Natural killer cell (primary cell): ENCODE data around the gene DCAF8. TPM values are rescaled to one million over a fixed set of nuclear protein-coding genes. Genes with fewer than 3 reads are reported as not detected.

Experiments used
- ATAC-seq, 3 donors: fragments of 150-1000 bp in 2 of 3; fragments of 200-7000 bp in 1 of 3; cut with Tn5 transposase; 1 replicate in 1 of 3; 2 replicates in 2 of 3; pipeline ENCODE4 v1.10.0; 2021; ENCODE audit warnings: mild to moderate bottlenecking in 2 of 3, moderate library complexity in 2 of 3
- DNase-seq, 2 donors: peaks; one replicate each; pipeline versions ENCODE4 v3.0.0 to v3.0.0-alpha.2; 2013 to 2021; ENCODE audit warnings: mixed read lengths in 1 of 2
- H3K27ac ChIP-seq: one replicate; pipeline ENCODE4 v1.5.1; 2013; ENCODE audit warnings: mild to moderate bottlenecking, low read length
- H3K27me3 ChIP-seq: one replicate; pipeline ENCODE4 v1.6.1; 2013; ENCODE audit warnings: low read length; ENCODE audit not compliant: control insufficient read depth, insufficient read depth
- H3K36me3 ChIP-seq: one replicate; pipeline ENCODE4 v1.6.1; 2013; ENCODE audit warnings: low read length; ENCODE audit not compliant: control insufficient read depth, insufficient read depth
- H3K4me1 ChIP-seq: one replicate; pipeline ENCODE4 v1.6.1; 2013; ENCODE audit warnings: low read length; ENCODE audit not compliant: control insufficient read depth, insufficient read depth
- H3K4me3 ChIP-seq: one replicate; pipeline ENCODE4 v1.5.1; 2013; ENCODE audit warnings: low read length
- H3K9me3 ChIP-seq: one replicate; pipeline ENCODE4 v1.6.1; 2013; ENCODE audit warnings: low read length; ENCODE audit not compliant: control insufficient read depth, insufficient read depth
- H3K27ac Mint-ChIP-seq, 2 donors: one replicate each; pipeline ENCODE4 v1.8.0; 2022; ENCODE audit warnings: mild to moderate bottlenecking in 2 of 2, mixed read lengths in 2 of 2, moderate library complexity in 1 of 2
- H3K27me3 Mint-ChIP-seq, 2 donors: one replicate each; pipeline ENCODE4 v1.8.0; 2022; ENCODE audit warnings: low read depth in 2 of 2, mixed read lengths in 2 of 2
- H3K36me3 Mint-ChIP-seq: one replicate; pipeline ENCODE4 v1.8.0; 2022; ENCODE audit warnings: mixed read lengths
- H3K4me1 Mint-ChIP-seq, 2 donors: one replicate each; pipeline ENCODE4 v1.8.0; 2022; ENCODE audit warnings: mixed read lengths in 2 of 2
- H3K4me3 Mint-ChIP-seq: one replicate; pipeline ENCODE4 v1.8.0; 2022; ENCODE audit warnings: mild to moderate bottlenecking, moderate library complexity, mixed read lengths
- H3K9me3 Mint-ChIP-seq, 2 donors: one replicate each; pipeline ENCODE4 v1.8.0; 2022; ENCODE audit warnings: mixed read lengths in 2 of 2
- WGBS: methylation state at CpG from one replicate; pipeline ENCODE4 v1.1.7; 2013; ENCODE audit warnings: missing lambda C conversion rate; ENCODE audit not compliant: insufficient coverage; 5-methylcytosine and 5-hydroxymethylcytosine counted together
- intact Hi-C: fragments of 100-400 bp; cut with micrococcal nuclease; formaldehyde crosslinking; loops from one replicate; pipeline ENCODE4 v1.14.2; 2022
- total RNA-seq, 4 donors: library from RNA; stranded (reverse); fragments of 120-200 nt in 1 of 4; gene quantifications; one replicate each; pipeline versions ENCODE4 v1.2.3 to v1.2.4, GENCODE V29; 2013 to 2022
- TF ChIP-seq, protein P1 (sequence below): fragments of 200-600 bp; IDR thresholded peaks from one replicate; pipeline ENCODE4 v1.8.0; 2022; ENCODE audit warnings: antibody characterized with exemption

The DCAF8 gene
- total RNA-seq, 3 donors from 2014 or later (not counting 1 experiment from before 2014, with no cell fraction given) = 189 to 201 (median 189) TPM

DNA sequence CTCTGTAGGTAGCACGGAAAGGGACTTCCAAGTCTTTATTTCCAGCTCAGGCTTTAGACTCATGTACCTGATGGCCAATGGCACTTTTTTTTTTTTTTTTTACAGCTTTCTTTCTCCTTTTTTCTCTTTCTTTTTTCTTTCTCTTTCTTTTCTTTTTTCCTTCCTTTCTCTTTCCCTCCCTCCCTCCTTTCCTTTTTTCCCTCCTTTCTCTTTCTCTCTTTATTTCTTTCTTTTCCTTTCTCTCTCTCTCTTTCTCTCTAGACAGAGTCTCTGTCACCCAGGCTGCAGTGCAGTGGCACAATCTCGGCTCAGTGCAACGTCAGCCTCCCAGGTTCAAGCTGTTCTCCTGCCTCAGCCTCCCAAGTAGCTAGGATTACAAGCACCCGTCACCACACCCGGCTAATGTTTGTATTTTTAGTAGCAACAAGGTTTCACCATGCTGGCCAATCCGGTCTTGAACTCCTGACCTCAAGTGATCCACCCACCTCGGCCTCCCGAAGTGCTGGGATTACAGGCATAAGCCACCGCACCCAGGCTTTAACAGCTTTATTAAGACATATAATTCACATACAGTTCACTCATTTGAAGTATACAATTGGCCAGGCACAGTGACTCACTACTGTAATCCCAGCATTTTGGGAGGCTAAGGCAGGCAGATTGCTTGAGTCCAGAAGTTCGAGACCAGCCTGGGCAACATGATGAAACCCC lies 5.1 kb upstream of the DCAF8 start:
- H3K4me1 Mint-ChIP-seq = peaks cover 0 to 1% of the 10 kb centered on the region in 2 donors
- no peaks in the 10 kb centered on the region for H3K36me3 Mint-ChIP-seq
- 88% methylated on average over 9 of the region's 10 CpGs for WGBS
- no peaks in the 10 kb centered on the region for H3K9me3 ChIP-seq
- no peaks in the 10 kb centered on the region for H3K36me3 ChIP-seq
- TF ChIP-seq, protein P1, sequence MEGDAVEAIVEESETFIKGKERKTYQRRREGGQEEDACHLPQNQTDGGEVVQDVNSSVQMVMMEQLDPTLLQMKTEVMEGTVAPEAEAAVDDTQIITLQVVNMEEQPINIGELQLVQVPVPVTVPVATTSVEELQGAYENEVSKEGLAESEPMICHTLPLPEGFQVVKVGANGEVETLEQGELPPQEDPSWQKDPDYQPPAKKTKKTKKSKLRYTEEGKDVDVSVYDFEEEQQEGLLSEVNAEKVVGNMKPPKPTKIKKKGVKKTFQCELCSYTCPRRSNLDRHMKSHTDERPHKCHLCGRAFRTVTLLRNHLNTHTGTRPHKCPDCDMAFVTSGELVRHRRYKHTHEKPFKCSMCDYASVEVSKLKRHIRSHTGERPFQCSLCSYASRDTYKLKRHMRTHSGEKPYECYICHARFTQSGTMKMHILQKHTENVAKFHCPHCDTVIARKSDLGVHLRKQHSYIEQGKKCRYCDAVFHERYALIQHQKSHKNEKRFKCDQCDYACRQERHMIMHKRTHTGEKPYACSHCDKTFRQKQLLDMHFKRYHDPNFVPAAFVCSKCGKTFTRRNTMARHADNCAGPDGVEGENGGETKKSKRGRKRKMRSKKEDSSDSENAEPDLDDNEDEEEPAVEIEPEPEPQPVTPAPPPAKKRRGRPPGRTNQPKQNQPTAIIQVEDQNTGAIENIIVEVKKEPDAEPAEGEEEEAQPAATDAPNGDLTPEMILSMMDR = no peak
- intact Hi-C loops = no loop called here
- no peak for DNase-seq
- H3K27me3 Mint-ChIP-seq = peaks cover 0 to 4% of the 10 kb centered on the region in 2 donors
- H3K4me3 Mint-ChIP-seq = no peak overlapping the region
- H3K27ac Mint-ChIP-seq = no peak overlapping the region
- H3K27ac ChIP-seq = no peak overlapping the region
- H3K27me3 ChIP-seq = no peaks in the 10 kb centered on the region
- H3K4me1 ChIP-seq = peaks cover 9% of the 10 kb centered on the region
- H3K4me3 ChIP-seq = no peak overlapping the region
- no peak for ATAC-seq
- no peaks in the 10 kb centered on the region for H3K9me3 Mint-ChIP-seq

DNA sequence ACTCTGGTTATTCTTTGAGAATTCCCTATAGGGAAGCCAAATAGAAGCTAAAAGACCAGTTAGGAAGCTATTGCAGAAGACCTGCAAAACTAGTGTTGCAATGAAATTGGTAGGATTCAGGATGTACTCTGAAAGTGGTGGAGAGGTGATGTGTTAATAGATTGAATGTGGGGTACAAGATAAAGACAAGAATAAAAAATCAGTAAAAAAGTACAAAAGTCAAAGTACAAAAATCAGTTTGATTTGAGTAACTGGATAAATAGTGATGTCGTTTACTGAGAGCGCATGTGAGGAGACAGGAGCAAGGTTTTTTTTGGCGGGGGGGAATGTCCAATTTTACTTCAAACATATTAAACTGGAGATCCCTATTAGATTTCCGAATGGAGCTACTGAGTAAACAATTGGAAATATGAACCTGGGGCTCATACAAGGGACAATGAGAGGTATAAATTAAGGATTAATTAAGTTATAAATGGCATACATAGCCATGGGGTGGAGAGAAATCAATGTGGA lies 2.5 kb upstream of the DCAF8 start:
- 100% methylated on average over 4 of the region's 4 CpGs for WGBS
- no peak overlapping the region for H3K27ac ChIP-seq
- TF ChIP-seq, protein P1 = no peak
- no peak for ATAC-seq
- Mint-ChIP-seq H3K36me3 (no peaks in the 10 kb centered on the region), H3K4me1 (peaks cover 18 to 23% of the 10 kb centered on the region in 2 donors), H3K27me3 (peaks cover 0 to 4% of the 10 kb centered on the region in 2 donors), H3K4me3 (no peak overlapping the region), H3K9me3 (no peaks in the 10 kb centered on the region), H3K27ac (no peak overlapping the region)
- no peaks in the 10 kb centered on the region for H3K36me3 ChIP-seq
- no peaks in the 10 kb centered on the region for H3K27me3 ChIP-seq
- H3K4me3 ChIP-seq = no peak overlapping the region
- intact Hi-C loops = loop anchor here (5.0 kb wide), 1 partner anchor 343 kb away; no protein-coding TSS in a partner anchor
- DNase-seq = no peak
- H3K9me3 ChIP-seq = no peaks in the 10 kb centered on the region
- H3K4me1 ChIP-seq = peaks cover 14% of the 10 kb centered on the region

DNA sequence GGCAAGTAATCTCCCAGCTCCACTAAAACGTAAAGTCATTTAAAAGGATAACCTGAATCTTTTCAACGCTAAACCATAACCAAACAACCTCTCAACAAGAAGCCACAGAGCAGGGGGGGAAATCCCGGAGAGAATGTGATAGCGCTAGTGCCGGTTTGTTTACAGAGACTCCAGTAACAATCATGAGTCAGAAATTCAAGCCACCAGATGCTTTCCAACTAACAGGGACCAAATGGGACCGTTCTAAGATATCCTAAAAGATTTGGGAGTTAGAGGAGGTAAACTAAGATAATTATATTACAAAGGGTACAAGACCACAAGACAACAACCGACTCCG lies 825 bp downstream of the DCAF8 start:
- 0% methylated on average over 7 of the region's 8 CpGs for WGBS
- Histone ChIP-seq H3K27me3 (no peaks in the 10 kb centered on the region), H3K27ac (peak overlapping the region; percentile 95), H3K9me3 (no peaks in the 10 kb centered on the region), H3K4me3 (peak overlapping the region; percentile 91), H3K36me3 (peaks cover 2% of the 10 kb centered on the region), H3K4me1 (peaks cover 14% of the 10 kb centered on the region)
- Mint-ChIP-seq H3K9me3 (no peaks in the 10 kb centered on the region), H3K4me1 (peaks cover 18 to 35% of the 10 kb centered on the region in 2 donors), H3K27me3 (no peaks in the 10 kb centered on the region), H3K36me3 (no peaks in the 10 kb centered on the region), H3K4me3 (peak overlapping the region; percentile 100), H3K27ac (peak overlapping the region; percentile 99 to 100)
- intact Hi-C loops = loop anchor here (5.0 kb wide), 1 partner anchor 339 kb away; no protein-coding TSS in a partner anchor
- TF ChIP-seq, protein P1 = no peak
- peak; percentile 59 to 70 (median 62) for ATAC-seq
- DNase-seq = peak; percentile 63 to 92
